ENCODE results near the gene GRAMD4.
A peak's percentile ranks its signal among the peaks of the same experiment; 100 is the strongest.

The GRAMD4 gene

DNA sequence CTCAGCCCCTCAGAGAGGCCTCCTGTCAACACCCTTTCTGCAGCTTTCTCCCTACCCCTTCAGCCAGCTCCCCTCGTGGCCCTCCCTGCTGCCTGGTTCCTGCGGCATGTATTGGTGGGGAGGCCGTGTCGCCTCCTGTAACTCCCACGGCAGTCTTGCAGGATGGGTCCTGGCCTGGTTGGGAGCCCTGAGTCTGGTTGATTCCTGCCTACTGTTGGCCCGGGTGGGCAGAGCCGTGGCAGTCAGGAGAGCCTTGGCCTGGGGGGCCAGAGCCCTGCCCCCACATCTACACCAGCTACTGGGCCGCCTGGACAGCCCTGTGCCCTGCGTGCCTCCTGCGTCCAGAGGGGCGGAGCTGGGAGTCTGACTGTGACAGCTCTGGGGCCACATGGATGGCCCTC lies 30.3 kb upstream of the GRAMD4 start:
- H3K36me3 Mint-ChIP-seq = no peaks in the 10 kb centered on the region
- peaks cover 28% of the 10 kb centered on the region for H3K4me1 Mint-ChIP-seq
- no peaks in the 10 kb centered on the region for H3K9me3 Mint-ChIP-seq
- no peak overlapping the region for H3K27ac Mint-ChIP-seq
- no peak overlapping the region for H3K4me3 Mint-ChIP-seq
- no peaks in the 10 kb centered on the region for H3K27me3 Mint-ChIP-seq

DNA sequence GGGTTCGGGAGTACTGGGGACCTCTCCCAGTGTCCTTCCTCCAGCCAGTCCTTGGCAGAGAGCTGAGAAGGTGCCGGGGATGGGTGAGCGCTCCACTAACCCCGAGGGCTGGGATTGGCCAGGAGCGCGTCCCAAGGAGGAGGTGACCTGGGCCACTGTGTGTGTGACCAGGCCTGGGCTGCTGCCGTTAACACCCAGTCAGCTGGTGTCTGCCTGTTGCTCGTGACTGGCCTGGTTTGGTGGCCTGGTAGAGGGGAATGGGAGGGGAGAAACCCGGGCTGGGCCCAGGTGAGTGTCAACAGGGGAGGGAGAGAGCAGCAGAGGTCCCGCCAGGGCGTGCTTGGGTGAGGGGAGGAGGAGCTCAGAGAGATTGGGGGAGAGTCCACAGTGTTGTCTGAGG lies 29.9 kb upstream of the GRAMD4 start:
- Mint-ChIP-seq H3K4me3 (no peak overlapping the region), H3K9me3 (no peaks in the 10 kb centered on the region), H3K36me3 (no peaks in the 10 kb centered on the region), H3K27ac (no peak overlapping the region), H3K27me3 (no peaks in the 10 kb centered on the region), H3K4me1 (peaks cover 28% of the 10 kb centered on the region)

DNA sequence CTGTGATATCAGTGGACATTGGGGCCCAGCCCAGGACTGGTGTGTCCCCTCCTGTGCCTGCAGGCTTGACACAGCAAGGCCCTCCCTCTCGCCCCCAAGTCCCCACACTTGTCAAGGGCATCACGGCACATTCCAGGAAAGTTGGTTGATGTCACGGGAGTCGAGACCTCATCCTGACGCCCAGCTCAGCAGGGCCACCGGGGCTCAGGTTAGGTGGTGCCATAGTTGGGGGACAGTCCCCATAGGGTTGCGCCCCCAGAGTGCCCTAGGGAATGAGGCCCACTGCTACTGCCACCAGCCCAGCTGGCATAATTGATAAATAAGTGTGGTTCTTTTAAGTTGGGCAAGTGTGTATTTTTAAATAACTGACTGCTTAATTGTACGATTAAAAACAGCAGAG lies 28.3 kb upstream of the GRAMD4 start:
- H3K27me3 Mint-ChIP-seq = no peaks in the 10 kb centered on the region
- H3K4me3 Mint-ChIP-seq = peak overlapping the region; percentile 60
- H3K9me3 Mint-ChIP-seq = no peaks in the 10 kb centered on the region
- H3K27ac Mint-ChIP-seq = peak overlapping the region; percentile 46
- peaks cover 26% of the 10 kb centered on the region for H3K4me1 Mint-ChIP-seq
- no peaks in the 10 kb centered on the region for H3K36me3 Mint-ChIP-seq

DNA sequence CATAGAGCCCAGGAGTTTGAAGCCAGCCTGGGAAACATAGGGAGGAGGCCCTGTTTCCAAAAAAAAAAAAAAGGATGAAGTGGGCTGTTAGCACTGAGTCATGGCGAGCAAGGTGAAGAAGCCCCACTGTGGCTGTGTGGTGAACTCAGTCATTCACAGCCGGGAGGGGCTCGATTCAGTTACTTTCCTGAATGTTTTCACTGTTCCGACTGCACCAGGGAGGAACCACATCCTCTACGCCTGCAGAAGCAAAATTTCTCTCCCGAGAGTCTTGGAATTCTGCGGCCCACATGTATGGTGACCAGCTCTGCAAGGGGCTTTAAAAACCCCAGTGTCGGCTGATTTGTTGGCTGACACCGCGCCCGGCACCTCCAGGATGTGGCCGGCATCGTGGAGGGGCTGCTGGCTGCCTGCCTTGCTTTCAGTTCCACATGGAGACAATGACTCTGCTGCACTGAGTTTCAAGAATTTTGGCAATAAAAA lies 27.8 kb upstream of the GRAMD4 start:
- Mint-ChIP-seq H3K9me3 (no peaks in the 10 kb centered on the region), H3K27me3 (no peaks in the 10 kb centered on the region), H3K4me1 (peaks cover 21% of the 10 kb centered on the region), H3K36me3 (no peaks in the 10 kb centered on the region), H3K27ac (peak overlapping the region; percentile 14), H3K4me3 (peak overlapping the region; percentile 78)

DNA sequence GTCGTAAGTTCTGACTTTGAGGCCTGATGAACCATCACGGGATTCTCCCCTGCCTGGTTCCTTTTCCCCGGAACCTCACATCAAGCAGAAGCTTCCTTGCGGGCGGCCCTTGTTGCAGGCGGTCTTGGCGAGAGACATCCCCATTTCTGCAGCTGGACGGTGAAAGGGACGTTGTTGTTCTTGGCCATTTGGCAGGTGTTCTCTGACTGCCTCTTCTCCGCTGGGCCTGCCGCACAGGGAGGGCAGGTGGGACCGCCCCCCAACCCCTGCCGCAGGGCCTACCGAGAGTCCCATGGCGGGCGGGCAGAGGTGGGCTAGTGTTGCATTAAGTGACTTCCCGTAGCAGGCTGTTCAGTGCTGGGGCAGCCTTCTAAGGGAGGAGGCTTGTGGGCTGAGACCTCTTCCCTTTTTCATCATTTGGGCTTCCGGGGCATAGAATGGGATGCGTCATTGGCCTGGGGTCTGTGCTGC lies 26.9 kb upstream of the GRAMD4 start:
- Mint-ChIP-seq H3K27me3 (no peaks in the 10 kb centered on the region), H3K4me1 (peaks cover 17% of the 10 kb centered on the region), H3K27ac (no peak overlapping the region), H3K36me3 (no peaks in the 10 kb centered on the region), H3K9me3 (no peaks in the 10 kb centered on the region), H3K4me3 (peak overlapping the region; percentile 78)

DNA sequence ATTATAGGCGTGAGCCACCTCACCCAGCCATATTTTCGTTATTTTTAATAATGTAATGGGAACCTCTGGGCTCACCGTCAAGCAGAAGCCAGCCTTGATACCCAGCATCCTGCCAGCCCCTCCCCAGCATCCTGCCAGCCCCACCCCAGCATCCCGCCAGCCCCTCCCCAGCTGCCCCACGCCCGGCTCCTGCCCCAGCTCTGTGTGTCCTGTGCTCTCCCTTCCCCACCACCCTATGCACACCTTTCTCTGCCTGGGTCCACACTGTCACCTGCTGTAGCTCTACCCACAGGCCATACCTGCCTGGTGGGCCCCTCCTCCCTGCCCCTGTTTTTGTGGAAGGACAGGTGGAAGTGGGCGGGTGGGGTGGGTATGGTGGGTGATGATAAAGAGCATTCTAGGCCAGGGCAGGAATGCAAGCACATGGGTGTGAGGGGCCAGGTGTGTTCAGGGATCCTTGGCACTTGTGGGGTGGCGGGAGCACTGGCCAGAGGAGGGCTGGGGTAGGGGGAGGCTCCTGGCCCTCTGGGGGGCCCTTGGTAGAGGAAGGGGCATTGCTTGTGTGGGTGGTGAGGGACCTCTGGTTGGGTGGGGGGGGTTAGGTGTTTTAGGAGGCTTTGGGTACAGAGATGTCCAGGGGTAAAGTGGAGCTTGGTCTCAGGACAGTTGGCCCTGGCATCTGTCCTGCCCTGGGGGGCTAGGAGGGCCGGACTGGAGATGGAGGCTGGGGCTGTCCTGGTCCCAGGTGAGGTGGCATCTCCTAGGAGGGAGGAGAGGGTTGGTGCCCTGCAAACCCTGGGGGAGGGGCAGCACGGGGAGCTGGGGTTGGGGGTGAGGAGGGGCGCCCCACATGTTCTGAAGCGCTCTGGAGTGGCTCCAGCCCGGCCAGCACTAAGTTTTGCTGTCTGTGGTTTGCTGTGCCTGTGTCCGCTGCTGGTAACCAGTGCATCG lies 25.9 kb upstream of the GRAMD4 start:
- no peaks in the 10 kb centered on the region for H3K9me3 Mint-ChIP-seq
- H3K27ac Mint-ChIP-seq = no peak overlapping the region
- H3K4me1 Mint-ChIP-seq = peaks cover 17% of the 10 kb centered on the region
- H3K27me3 Mint-ChIP-seq = no peaks in the 10 kb centered on the region
- no peak overlapping the region for H3K4me3 Mint-ChIP-seq
- H3K36me3 Mint-ChIP-seq = no peaks in the 10 kb centered on the region

DNA sequence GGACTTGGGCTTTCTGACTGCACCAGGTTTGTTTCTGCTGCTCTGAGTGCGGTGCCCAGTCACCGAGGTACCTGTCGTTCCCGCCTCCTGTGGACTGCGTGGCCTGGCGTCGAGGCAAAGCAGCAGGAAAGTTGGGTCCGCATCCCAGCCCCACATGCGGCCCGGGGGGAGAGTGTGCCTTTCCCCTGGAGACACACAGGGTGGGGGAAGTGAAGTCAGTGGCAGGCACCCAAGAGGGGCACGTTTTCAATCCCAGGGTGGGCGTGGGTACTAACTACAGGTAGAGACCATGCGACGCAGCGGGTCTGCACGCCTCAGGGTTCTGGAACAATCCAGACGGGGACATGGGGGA lies 25.3 kb upstream of the GRAMD4 start:
- no peak overlapping the region for H3K27ac Mint-ChIP-seq
- H3K4me1 Mint-ChIP-seq = peaks cover 17% of the 10 kb centered on the region
- no peak overlapping the region for H3K4me3 Mint-ChIP-seq
- no peaks in the 10 kb centered on the region for H3K27me3 Mint-ChIP-seq
- no peaks in the 10 kb centered on the region for H3K9me3 Mint-ChIP-seq
- no peaks in the 10 kb centered on the region for H3K36me3 Mint-ChIP-seq

DNA sequence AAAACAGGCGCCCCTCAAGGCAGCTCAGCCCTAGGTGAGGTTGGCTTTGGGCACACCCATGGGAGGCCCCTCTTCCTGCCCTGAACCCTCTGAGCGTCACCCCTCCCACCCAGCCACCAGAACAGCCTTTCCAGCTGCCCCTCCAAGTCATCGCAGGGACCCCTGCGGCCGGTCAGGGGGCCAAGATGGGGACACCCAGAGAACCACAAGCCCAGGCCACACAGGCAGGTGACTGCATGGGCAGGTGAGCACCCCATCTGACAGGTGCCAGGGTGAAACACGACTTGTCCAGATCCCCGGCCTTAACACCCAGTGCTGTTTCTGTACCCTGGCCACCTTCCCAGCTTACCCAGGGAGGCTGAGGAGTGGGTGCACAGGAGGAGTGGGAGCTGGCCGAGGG lies 24.6 kb upstream of the GRAMD4 start:
- no peak overlapping the region for H3K4me3 Mint-ChIP-seq
- H3K9me3 Mint-ChIP-seq = no peaks in the 10 kb centered on the region
- no peak overlapping the region for H3K27ac Mint-ChIP-seq
- H3K27me3 Mint-ChIP-seq = no peaks in the 10 kb centered on the region
- H3K36me3 Mint-ChIP-seq = no peaks in the 10 kb centered on the region
- H3K4me1 Mint-ChIP-seq = peaks cover 17% of the 10 kb centered on the region

DNA sequence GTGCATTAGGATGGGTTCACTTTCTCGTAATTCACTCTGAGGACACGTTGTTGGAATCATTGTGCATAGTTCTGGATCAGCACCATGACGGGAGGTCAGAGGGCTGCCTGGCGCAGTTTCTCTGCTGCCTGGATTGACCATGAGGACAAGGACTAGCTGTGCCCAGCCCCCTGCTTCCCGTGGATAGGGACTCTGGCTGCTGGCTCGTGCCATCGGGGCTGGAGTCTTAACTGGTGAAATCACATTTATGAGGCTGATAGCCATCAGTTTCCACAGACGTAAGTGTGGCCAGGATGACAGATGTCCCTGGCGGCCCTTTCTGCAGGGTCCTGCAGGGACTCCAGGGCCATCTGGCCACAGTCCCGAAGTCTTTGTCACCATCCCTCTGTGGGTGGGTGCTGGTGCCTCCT lies 24.1 kb upstream of the GRAMD4 start:
- no peaks in the 10 kb centered on the region for H3K9me3 Mint-ChIP-seq
- H3K4me3 Mint-ChIP-seq = no peak overlapping the region
- peaks cover 17% of the 10 kb centered on the region for H3K4me1 Mint-ChIP-seq
- H3K27me3 Mint-ChIP-seq = no peaks in the 10 kb centered on the region
- no peaks in the 10 kb centered on the region for H3K36me3 Mint-ChIP-seq
- no peak overlapping the region for H3K27ac Mint-ChIP-seq

DNA sequence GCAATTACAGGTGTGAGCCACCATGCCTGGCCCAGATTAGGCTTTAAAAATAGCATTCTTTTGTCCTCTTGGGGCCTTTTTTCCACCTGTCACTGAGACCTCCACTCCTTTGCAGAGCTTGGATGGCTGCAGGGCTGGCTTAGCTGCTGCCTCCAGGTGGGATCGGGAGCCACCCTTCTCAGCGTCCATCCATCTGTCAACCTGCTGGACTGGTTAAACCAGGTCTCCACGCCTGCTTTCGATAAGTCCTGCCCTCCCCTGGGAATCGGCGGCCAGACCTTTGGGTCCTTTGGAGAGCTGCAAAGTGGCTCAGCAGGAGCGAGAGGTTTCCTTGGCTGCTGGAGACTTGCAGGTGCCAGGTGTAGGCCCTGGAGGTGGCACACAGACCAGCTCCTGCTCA lies 23.4 kb upstream of the GRAMD4 start:
- no peaks in the 10 kb centered on the region for H3K27me3 Mint-ChIP-seq
- no peaks in the 10 kb centered on the region for H3K9me3 Mint-ChIP-seq
- H3K36me3 Mint-ChIP-seq = no peaks in the 10 kb centered on the region
- no peak overlapping the region for H3K27ac Mint-ChIP-seq
- no peak overlapping the region for H3K4me3 Mint-ChIP-seq
- peaks cover 17% of the 10 kb centered on the region for H3K4me1 Mint-ChIP-seq

DNA sequence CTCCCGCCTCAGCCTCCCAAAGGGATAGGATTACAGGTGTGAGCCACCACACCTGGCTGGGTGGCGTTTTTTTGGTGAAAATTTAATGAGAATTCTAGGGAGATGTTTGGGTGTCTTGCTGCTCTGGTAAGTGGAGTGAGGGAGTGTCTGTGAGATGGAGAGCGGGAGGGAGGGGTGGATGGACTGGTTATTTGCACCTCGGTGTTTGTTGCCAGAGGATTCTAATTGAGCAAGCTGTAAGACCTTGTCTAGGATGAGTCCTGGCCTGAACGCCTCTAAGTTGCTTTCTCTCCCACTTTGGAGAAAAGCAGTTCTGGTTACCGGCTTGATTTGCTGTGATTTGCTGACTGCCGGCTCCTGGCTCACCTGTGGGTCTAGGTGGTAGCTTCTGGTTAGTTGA lies 22.0 kb upstream of the GRAMD4 start:
- Mint-ChIP-seq H3K4me3 (no peak overlapping the region), H3K36me3 (no peaks in the 10 kb centered on the region), H3K4me1 (peaks cover 4% of the 10 kb centered on the region), H3K9me3 (no peaks in the 10 kb centered on the region), H3K27me3 (no peaks in the 10 kb centered on the region), H3K27ac (no peak overlapping the region)

DNA sequence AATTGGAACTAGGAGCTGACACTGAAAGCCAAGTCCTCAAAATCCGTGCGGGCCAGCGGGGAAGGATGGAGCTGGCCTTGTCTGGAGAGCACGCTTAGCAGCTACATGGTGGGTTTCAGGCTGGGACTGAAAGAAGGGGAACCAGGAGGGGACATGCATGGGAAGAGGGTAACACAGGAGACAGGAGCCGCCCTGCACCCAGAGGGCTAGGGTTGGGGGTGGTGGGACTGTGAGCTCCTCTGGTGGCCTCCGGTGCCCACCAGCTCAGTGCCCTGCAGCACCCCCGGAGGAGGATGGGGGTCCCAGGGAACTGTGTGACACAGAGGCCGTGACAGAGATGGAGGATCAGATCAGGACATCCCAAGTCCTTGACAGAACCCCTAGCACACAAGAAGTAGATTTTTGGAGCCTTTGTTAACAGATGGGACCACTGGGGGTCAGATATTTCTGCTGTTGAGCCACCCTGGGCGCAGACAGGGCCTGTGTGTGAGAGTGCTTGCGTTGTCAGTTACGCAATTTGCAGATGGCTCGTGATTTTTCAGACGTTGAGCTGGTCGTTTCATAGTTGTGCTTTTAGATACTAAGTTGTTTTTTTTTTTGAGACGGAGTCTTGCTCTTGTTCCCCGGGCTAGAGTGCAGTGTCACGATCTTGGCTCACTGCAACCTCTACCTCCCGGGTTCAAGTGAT lies 21.3 kb upstream of the GRAMD4 start:
- no peaks in the 10 kb centered on the region for H3K27me3 Mint-ChIP-seq
- no peaks in the 10 kb centered on the region for H3K9me3 Mint-ChIP-seq
- H3K4me3 Mint-ChIP-seq = no peak overlapping the region
- H3K4me1 Mint-ChIP-seq = peaks cover 3% of the 10 kb centered on the region
- H3K36me3 Mint-ChIP-seq = no peaks in the 10 kb centered on the region
- H3K27ac Mint-ChIP-seq = no peak overlapping the region

DNA sequence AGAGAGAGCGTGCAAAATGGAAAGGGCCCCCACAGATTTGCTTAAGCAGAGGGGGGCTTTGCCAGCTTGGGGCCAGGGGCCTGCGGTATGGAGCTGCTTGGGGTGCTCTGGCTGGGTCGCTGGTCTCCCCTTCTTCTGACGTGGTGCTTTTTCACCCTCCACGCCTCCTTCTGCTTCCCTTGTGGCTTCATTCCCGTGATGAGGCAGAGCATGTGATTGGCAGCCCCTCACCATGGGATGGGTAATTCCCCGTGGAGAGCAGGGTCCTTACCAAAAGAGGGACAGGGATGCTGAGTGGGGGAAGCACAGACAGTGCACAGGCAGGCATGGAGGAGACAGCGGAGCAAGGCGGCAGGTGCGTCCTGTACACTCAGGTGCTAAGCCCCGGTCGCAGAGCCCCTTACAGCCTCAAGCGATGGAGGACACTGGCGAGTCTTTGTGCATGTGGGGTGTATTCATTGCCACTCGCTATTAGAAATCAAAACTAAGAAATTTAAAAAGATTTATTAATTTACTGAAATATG lies 19.9 kb upstream of the GRAMD4 start:
- Mint-ChIP-seq H3K27me3 (no peaks in the 10 kb centered on the region), H3K4me1 (peaks cover 11% of the 10 kb centered on the region), H3K27ac (peak overlapping the region; percentile 76), H3K36me3 (no peaks in the 10 kb centered on the region), H3K4me3 (no peak overlapping the region), H3K9me3 (no peaks in the 10 kb centered on the region)

DNA sequence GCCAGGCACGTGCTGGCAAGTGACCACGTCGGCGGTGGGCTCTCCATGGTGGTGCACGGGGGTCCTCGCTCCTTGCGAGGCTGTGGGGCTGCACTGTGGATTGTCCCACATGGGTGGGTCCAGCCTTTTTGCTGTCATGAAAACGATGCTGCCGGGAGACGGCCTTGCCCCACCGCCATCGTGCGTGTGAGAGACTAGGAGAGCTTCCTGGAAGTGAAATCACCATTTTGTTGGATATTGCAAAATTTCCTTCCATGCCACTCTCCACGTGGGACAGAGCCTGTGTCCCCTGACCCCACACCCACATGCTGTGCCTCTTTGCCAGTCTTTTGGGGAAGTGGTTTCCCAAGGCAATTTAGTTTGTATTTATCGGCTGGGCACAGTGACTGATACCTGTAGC lies 18.2 kb upstream of the GRAMD4 start:
- Mint-ChIP-seq H3K4me3 (no peak overlapping the region), H3K27ac (no peak overlapping the region), H3K4me1 (peaks cover 11% of the 10 kb centered on the region), H3K9me3 (no peaks in the 10 kb centered on the region), H3K27me3 (no peaks in the 10 kb centered on the region), H3K36me3 (no peaks in the 10 kb centered on the region)

DNA sequence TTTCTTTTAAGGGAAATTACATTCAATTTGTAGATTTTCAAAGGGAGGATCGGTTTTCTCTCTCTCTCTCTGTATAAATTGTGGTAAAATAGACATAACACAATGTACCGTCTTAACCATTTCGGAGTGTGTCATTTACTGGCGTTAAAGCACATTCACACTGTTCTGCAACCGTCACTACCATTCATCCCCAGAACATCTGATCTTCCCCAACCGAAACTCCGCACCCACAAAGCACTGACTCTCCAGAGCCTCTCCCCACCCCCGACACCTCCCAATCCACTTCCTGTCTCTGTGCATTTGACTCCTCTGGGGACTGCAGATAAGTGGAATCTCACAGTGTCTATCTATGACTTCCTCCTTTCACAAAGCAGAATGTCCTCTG lies 15.9 kb upstream of the GRAMD4 start:
- no peaks in the 10 kb centered on the region for H3K9me3 Mint-ChIP-seq
- no peaks in the 10 kb centered on the region for H3K36me3 Mint-ChIP-seq
- no peaks in the 10 kb centered on the region for H3K27me3 Mint-ChIP-seq
- peaks cover 11% of the 10 kb centered on the region for H3K4me1 Mint-ChIP-seq
- H3K4me3 Mint-ChIP-seq = peak overlapping the region; percentile 85
- peak overlapping the region; percentile 76 for H3K27ac Mint-ChIP-seq

DNA sequence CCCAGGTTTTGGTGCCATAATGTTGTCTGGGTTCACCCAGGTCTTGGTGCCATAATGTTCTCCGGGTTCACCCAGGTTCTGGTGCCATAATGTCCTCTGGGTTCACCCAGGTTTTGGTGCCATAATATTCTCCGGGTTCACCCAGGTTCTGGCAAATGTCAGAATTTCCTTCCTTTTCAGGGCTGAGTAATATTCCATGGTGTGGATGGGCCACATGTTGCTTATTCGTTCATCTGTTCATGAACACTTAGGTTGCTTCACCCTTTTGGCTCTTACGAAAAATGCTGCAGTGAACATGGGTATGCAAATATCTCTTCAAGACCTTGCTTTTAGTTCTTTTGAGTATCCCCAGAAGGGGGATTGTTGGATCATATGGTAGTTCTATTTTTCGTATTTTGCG lies 15.1 kb upstream of the GRAMD4 start:
- peaks cover 11% of the 10 kb centered on the region for H3K4me1 Mint-ChIP-seq
- peak overlapping the region; percentile 15 for H3K4me3 Mint-ChIP-seq
- no peak overlapping the region for H3K27ac Mint-ChIP-seq
- H3K36me3 Mint-ChIP-seq = no peaks in the 10 kb centered on the region
- H3K27me3 Mint-ChIP-seq = no peaks in the 10 kb centered on the region
- no peaks in the 10 kb centered on the region for H3K9me3 Mint-ChIP-seq

All from activated naive CD4-positive, alpha-beta T cell treated with anti-CD3 and anti-CD28 coated beads, Interleukin-2, amount 50 U/mL, for 24 hours (primary cell).